Stimulated activated CD4-positive, alpha-beta T cell treated with anti-CD3 and anti-CD28 coated beads, Interleukin-15, amount 100 ng/mL, for 48 hours (primary cell): ENCODE results near the gene SRSF2.
"Not testable (repeated sequence)": the region's sequence is repeated elsewhere in the genome, so short reads cannot be mapped to it uniquely, and the experiment has no call there.

Source experiments
- DNase-seq, 2 donors: peaks; one replicate each; pipeline ENCODE4 v3.0.0-alpha.2; 2020; ENCODE audit warnings: low read depth in 2 of 2

Gene SRSF2

DNA sequence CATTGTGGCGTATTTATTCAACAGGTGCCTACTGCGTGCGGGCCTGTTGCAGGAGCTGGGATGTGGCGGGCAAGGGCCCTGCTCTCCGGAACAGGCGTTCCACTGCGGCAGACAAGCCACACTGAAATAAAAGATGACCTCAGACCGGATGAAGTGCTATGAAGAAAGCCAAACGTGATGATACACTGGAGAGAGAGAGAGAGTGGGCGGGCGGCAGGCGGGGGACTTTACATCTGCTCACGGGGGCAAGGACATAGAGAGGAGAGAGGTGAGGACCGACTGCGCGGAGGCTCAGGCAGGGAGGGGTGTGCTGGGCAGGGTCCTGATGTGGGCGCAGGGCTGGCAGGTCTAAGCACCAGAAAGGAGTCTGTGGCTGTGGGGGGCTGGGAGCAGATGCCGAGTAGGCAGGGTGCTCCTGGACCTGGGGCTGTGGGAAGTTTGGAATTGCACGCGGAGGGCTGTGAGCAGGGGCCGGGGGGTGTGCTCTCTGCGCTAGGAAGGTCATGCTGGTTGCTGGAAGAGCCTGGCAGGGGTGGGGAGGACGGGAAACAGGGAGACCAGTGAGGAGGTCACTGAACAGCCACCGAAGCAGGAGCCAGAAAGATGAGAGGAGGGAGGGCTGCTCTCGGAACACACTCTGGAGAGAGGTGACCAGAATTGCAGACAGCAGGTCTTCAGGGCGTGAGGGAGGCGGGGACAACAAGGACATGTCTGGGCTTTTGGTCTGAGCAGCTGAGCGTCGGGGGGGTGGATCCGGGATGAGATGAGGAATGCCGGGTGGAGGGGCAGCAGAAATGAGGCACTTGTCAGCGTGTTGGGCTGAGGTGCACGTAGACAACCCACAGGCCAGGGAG lies 36.3 kb downstream of the SRSF2 start:
- DNase-seq, result no peak

DNA sequence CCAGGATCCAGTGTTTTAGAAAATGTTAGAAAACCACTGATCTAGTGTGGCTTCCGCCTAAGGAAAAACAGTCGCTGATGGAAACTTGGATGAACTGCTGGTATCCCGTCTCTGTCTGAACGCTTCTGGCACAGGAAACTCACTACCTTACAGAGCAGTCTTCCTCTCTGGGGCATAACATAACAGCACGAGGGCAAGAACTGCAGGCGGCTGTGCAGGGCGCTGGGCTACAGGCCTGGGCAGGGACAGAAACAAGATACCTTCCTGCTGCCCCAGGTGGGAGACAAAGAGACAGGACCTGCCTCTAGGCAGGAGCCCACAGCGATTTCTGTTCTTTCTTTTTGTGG lies 36.9 kb downstream of the SRSF2 start:
- no peak for DNase-seq

DNA sequence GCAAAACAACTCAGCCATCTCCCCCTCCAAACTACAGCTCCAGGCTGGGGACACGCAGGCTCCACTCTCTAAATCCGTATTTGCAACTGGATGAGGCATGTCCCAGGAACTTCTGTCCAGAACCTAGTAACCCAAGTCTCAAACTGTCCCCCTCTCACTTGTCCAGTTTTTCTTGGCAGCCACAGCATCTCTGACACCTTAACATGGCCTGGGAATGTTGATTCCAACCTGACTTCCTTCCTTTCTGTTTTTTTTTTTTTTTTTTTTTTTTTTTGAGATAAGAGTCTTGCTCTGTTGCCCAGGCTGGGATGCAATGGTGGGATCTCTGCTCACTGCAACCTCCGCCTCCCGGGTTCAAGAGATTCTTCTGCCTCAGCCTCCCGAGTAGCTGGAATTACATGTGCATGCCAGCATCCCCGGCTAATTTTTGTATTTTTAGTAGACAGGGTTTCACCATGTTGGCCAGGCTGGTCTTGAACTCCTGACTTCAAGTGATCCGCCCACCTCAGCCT lies 38.6 kb downstream of the SRSF2 start:
- DNase-seq, result not testable (repeated sequence)

DNA sequence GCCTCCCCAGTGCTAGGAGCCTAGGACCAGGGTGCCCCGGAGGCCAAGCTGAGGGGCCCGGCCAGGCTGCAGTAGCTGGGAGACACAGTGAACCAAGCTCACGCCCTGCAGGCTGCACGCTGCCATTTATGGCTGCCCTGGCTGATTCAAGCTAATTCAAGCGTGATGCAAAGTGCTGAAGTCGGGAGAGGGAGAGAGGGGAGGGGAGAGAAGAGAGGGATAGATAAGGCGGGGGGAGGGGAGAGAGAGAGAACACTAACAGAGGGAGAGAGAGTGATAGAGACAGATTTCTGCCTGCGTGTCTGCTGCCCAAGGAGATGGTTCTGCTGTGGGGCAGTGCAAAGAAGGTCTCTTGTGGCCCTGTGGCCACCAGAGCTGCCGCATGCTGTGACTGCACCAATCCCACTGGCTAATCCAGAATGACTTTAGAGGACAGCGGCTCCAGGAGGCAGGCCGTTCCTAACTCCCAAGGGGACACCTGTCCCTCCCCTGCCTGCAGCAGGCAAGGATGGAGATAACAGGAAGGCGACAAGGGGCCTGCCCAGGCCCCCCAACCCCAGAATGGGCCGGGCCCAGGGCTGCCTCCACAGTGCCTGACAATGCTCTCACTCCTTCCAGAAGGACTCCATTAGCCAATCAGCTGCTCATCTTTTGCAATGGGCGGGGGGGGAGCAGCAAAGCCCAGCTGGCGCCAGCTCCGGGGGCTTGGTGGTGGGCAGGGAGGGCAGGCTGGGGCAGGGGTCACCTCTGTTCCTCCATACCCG lies 39.2 kb downstream of the SRSF2 start:
- no peak for DNase-seq

DNA sequence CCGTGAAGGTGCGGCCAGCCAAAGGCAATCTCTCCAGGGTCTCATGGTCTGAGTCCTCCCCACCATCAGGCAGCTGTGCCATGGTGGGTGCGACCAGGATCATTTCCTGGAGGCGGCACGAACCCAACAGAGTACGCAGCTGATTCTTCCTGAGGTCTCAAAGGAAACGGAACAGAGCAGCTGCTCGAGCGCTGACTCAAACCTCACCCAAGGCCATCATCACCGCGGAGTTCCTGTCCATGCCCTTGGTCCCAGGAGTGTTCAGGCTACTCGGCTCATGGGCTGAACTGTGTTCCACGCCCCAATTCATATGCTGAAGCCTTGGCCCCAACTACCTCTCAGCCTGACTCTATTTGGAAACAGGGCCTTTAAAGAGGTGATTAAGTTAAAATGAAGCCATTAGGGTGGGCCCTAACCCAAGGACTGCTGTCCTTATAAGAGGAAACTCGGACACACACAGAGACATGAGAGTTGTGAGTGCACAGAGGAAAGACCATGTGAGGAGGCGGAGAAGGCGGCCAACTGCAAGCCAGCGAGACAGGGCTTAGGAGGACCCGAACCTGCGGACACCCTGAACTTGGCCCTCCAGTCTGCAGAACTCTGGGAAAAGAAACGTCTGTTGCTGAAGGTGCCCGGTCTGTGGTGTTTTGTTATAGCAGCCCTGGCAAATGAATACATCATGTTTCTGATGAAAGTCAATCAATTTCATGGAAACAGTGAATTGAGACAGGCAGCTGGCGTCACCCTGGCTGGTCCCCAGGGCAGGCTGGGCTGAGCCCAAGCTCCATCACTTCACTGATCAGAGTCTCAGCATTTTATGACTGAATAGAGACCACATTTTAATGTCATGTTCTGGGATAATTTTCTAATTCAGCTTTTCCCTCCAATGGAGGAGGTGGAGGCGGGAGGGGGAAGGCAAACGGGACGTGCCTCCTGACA lies 40.1 kb downstream of the SRSF2 start:
- DNase-seq, result no peak

DNA sequence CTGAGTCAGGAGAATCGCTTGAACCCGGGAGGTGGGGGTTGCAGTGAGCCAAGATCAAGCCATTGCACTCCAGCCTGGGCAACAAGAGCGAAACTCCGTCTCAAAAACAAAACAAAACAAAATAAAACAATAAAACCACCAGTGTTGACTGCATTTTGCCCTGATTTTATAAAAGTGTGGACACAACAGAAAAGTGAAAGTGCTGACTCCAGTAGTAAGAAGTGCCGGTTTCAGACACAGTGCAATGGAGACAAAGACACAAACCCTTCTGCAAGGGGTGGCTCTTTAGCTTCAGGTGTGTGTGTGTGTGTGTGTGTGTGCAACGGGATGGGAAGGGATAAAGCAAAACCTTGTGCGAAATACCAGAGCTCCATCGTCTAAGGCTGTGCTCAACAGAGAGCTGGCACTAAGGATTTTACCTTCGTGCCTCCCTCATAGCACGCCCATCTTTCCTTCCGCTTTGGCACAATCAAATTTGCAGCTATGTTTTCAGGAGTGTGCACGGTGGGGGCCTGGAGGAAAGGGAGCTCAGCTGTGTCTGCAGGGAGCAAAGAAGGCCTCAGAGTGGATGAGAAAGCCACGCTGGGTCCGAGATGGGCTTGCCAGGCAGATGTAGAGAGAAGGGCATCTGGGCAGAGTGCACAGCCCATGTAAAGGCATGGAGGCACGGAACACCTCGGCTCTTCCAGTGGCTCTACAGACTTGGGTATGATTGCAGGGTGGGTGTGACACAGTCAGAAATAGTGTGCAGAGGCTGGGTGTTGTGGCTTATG lies 41.9 kb downstream of the SRSF2 start:
- no peak for DNase-seq

DNA sequence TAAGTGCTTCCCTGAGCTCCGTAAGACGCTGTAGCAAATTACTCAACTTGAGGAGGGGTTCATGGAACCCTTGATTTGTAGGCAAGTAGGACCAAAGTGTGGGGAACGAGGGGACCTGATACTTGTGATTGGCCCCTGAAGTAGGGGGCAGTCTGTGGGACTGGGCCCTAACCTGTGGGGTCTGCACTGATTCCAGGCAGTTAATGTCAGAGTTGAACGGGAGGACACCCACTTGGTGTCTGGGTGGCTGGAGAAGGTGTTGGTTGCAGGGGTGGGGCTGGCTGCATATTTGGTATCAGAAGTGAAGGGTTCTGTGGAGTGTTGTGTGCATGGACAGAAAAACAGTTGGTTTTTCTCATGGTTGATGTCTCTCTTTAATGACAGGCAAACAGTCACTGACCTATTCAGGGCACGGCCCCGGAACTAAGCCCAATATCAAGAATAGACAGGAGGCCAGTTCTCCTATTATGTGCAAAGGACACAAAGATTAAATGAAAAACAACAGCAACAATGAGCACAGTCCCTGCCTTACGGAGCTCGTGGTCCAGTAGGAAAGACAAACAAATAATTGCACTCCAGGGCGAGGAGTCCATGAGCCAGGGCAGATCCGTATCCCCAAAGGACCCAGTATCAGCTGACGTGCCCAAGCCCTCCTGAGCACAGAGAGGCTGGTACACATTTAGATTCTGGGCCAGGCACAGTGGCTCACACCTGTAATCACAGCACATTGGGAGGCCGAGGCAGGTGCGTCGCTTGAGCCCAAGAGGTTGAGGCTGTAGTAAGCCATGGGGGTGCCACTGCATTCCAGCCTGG lies 45.5 kb downstream of the SRSF2 start:
- no peak for DNase-seq

DNA sequence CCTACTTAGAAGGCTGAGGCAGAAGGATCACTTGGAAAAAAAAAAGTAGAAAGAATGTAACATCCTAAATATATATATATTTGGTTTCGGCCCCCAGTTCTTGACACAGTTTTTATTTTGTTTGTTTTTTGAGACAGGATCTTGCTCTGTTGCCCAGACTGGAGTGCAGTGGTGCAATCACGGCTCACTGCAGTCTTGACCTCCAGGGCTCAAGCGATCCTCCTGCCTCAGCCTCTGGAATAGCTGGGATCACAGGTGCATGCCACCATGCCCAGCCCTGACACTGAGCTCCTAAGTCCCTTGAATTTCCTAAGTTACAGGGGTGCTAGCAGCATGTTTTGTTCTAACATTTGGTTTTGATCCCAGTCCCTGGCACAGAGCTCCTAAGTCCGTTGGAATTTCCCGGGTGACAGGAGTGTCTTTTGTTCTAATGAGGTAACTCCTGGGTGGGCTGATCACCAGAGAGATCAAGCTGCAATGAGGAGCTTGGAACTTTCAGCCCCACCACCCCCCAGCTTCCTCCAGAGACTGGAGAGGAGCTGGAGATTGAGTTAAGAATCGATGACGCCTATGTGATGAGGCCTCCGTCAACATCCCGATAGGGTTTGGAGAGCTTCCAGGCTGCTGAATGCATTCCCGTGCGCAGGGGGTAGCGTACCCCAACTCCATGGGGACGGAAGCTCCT lies 46.4 kb downstream of the SRSF2 start:
- DNase-seq, result no peak

DNA sequence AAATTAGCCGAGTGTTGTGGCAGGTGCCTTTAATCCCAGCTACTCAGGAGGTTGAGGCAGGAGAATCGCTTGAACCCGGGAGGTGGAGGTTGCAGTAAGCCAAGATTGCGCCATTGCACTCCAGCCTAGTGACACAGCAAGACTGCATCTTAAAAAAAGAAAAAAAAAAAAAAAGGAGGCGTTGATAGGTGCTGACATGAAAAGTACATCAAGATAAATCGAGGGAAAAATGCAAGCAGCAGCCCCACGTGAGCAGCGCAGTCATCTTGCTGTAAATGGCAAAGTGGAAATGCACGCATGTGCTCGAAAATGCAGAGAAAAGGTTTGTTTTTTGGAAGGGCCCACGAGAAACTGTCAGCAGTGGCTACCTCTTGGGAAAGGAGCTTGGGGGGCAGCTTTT lies 47.3 kb downstream of the SRSF2 start:
- no peak for DNase-seq

DNA sequence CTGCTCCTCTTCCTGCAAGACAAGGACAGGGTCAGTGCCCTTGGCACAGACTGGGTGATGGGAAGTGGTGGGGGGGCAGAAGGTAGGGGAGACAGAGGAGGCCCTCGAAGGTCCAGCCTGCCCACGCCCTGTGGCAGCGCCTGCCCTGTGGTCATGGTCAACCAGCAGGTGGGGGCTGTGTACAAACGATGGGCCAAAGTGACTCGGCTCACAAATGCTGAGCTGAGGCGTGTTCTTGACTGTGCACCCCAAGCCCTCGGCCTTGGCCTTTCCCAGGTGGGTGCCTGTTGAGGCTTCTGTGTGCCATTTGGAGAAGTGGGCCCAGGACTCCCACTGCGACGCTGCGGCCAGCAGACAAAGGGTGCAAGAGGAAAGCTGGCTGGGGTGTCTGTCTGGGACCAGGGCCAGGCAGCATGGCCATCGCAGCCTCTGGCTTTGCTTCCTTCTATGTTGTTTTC lies 48.9 kb downstream of the SRSF2 start:
- DNase-seq, result no peak

DNA sequence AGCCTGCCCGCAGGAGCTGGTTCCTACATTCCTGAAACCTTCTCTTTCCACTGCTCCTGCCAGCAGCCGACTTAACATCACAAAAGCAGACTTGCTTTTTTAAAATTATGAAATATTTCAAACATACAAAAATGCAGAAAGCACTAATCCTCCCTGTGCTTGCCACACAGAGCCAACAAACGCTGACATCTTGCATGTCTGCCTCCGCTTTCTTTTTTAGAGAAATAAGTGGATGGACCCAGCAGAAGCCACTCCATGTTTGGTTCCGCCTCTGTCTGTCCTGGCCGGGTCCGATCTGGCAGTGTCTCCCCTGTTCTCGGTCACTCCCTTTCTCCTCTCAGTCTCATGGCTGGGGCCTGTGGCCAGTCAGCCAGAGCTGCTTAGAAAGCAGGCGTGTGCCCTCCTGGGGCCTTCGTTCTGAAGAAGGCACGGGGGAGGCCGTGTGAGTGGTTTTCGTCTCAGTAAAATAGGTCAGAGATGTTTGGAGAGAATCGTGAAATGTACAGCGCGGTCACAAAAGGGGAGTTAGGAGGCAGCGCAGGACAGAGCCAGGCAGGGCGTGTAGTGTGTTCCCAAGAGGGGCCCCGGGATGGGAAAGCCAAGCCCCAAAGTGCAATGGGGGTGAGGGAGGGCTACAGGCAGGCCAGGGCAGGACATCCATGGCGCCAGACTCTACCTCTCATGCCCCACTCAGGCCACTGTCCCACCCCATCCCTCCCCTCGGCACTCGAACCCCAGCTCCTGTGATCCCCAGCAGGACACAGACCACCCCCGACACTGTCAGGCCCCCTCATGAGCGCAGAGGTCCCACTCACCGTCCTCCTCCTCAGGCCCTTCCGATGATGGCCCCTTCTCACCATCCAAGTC lies 49.6 kb downstream of the SRSF2 start:
- DNase-seq, result no peak

DNA sequence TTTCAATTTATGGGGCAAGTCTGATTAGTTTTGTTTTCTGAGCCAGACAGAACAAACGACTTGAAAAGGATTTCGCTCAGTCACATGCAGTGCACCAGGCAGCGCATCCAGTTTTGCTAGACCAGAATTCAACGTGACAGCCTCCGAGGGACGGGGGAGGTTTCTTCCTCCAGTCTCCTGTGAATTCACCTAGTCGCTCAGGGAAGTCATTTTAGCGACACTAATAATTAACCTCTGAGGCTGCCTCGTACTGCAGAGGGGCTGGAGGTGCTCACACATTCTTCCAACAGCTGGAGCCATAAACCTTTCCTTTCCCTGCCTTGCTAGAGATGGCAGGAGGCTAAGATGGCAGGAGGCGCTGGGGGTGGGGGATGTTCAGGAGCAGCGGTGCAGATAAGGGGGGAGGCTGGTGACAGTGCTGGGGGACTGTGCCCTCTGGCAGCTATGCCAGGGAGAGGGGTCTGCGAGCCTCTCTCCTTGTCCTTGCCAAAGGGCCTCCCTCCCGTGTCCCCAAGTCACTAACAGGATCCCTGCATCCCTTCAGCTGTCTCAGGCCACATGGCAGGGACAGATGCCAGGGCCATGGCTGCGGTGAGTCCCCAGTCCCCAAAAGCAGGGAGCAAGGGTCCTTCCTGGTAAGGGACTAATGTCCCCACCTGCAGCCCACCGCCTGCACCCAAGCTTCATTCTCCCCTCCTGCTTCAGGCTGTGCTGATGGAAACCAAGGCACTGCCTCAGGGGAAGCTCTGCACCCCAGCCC lies 50.4 kb downstream of the SRSF2 start:
- DNase-seq, result no peak

DNA sequence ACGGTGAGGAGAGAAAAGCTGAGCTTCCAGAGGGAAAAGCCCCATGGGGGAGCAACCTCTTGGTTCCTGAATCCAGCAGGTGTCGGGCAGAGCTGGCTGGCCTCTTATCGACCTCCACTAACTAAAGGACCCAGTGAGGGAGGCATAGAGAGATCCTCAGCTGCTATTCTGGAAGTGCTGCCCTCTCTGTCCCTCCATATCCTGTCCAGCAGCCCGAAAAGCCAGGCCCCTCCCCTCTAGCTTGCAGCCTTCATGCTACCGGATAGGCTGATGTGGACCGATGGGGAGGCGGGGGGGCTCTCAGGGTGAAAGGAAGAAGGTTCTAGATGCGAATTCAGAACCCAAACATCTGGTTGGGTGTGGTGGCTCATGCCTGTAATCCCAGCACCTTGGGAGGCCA lies 51.3 kb downstream of the SRSF2 start:
- no peak for DNase-seq

DNA sequence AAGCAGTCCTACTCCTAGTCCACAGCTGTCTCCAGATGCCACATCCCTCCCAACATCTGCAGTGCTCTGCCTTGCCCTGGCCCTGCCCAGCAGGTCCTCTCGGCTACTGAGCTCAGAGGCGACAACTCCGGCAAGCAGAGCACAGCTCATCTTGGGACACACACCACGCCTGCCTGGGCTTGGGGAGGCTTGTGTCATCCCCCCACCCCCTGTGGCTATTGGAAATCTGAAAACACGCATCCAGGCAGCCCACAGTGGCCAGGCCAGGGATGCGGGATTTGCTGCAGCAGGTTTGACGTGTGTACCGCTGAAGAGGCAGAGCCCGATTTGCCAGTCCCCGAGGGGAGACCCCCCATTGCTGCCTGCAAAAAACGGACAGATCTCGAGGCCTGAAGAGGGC lies 51.8 kb downstream of the SRSF2 start:
- DNase-seq, result no peak

DNA sequence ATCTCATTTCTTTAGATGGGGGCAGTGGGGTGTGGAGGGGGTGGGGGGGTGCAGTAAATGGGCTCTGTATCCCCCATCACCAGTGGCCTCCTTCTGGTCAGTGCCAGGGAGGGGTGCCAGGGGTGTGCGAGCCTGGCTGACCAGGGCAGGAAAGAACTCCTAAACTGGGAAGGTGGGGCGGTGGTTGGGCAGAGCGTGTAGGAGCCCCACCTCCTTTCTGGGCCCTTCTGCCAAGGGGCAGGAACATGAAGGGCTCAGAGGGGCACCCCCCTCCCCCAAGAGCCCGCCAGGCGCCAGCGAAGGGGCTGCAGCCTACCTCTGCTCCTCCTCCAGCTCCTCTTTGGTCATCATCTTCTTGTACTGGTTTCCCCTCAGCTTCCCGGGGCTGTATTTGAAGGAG lies 52.4 kb downstream of the SRSF2 start:
- DNase-seq, result no peak
